ENCODE results near the gene LRRC8D.
"Not testable (repeated sequence)": the region's sequence is repeated elsewhere in the genome, so short reads cannot be mapped to it uniquely, and the experiment has no call there.

- TF ChIP-seq RAD21 (IDR thresholded peaks at IDR 0.05; ENCODE audit: low read depth); FOSL1 (IDR thresholded peaks at IDR 0.05; ENCODE audit: low read depth); POLR2A (IDR thresholded peaks at IDR 0.05; ENCODE audit: borderline replicate concordance, extremely low read depth, insufficient read depth, insufficient read length); CTCF (IDR thresholded peaks at IDR 0.05 in 2 of 3, conservative IDR thresholded peaks at IDR 0.05 in 1 of 3; ENCODE audit: borderline replicate concordance in 1 of 3, insufficient read depth in 1 of 3, low read depth in 2 of 3, low read length in 2 of 3); YY1 (IDR thresholded peaks at IDR 0.05; ENCODE audit: extremely low read depth, insufficient replicate concordance, low read depth, low read length); CEBPB (IDR thresholded peaks at IDR 0.05; ENCODE audit: low read depth): not testable (repeated sequence)
These were observed 162.0 kb downstream of the LRRC8D start for GRCh38 chr1:89982846-89983245.

All from HCT116 (cell line).